GM08714 (cell line): Measurements from ENCODE around the gene RALGAPA2.

Source experiments
- H3K4me3 ChIP-seq: fragments of 200-500 bp; sonication (Bioruptor generic); 2 replicates; pipeline ENCODE4 v1.5.1; 2014; ENCODE audit warnings: mild to moderate bottlenecking, low read length, inconsistent platforms
- ZNF274 ChIP-seq: IDR thresholded peaks from 2 replicates; pipeline ENCODE4 v1.6.1; 2012; ENCODE audit warnings: mild to moderate bottlenecking, low read depth, low read length

The RALGAPA2 gene

DNA sequence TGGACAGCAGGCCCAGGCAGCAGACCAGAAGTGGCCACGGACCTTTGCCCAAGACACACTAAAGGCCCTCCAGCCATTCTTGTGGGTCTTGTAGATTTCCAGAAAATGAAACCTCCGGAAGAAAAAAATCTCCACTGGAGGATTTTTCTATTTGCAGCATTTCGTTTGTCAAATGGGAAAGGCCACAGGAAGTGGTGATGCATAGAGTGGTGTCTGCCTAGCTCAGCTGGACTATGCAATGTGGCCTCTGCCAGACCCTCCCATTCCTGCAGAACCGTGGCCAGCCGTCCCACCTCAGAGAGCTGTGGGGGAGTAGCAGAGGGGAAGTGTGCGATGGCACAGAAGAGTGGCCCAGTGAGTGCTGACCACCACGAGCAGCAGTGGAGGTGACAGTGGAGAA, 368.5 kb downstream of the RALGAPA2 start:
- no peak overlapping the region for H3K4me3 ChIP-seq
- no peak for TF ChIP-seq ZNF274
